HCT116 (cell line): ENCODE measurements around the gene PRCC. TPM values are rescaled to one million over a fixed set of nuclear protein-coding genes. Genes with fewer than 3 reads are reported as not detected.

ENCODE experiments used
- ATAC-seq: fragments of 200-7000 bp; cut with Tn5 transposase; 2 replicates; pipeline ENCODE4 v1.9.1; 2020; ENCODE audit warnings: mild to moderate bottlenecking, moderate library complexity
- BruUV-seq: library from RNA; stranded (reverse); fragments of 400-500 nt; replicated peaks from 2 replicates; lab custom pipeline; 2021; lab: Mats Ljungman, UMichigan
- CTCF ChIA-PET: fragments of 300-600 bp; sonication (Branson Sonifier 250); formaldehyde crosslinking; loops from one replicate; lab custom pipeline; 2021; ENCODE audit warnings: antibody characterized with exemption; lab: Charles Lee
- POLR2A ChIA-PET: fragments of 300-600, 350-600 bp; sonication (Branson Sonifier 250); formaldehyde crosslinking; loops from one replicate; lab custom pipeline; 2021; ENCODE audit warnings: antibody characterized with exemption; lab: Charles Lee
- RAD21 ChIA-PET, 2 experiments: fragments of 300-600 bp; sonication (Branson Sonifier 250); formaldehyde crosslinking; loops; one replicate each; lab custom pipeline; 2023; ENCODE audit warnings: low total read pairs in 2 of 2; ENCODE audit not compliant: uncharacterized antibody in 2 of 2, unreplicated experiment in 2 of 2, low non-redundant PET in 1 of 2; lab: Charles Lee
- DNase-seq: peaks from one replicate; pipeline ENCODE4 v3.0.0-alpha.2; 2010; ENCODE audit warnings: low read depth, low spot score
- H2AFZ ChIP-seq: fragments of 200-600 bp; shearing (Covaris generic), sonication (generic); 2 replicates; pipeline ENCODE4 v1.6.1; 2017; ENCODE audit warnings: low read depth, mixed run types, mixed read lengths, antibody characterized with exemption, low read length; ENCODE audit not compliant: poor library complexity, severe bottlenecking
- H3K27ac ChIP-seq: 2 replicates; pipeline ENCODE4 v1.5.1; 2012; ENCODE audit warnings: low read depth, low read length
- H3K27me3 ChIP-seq: fragments of 200-600 bp; sonication (generic); 2 replicates; pipeline ENCODE4 v1.6.1; 2016; ENCODE audit warnings: mixed run types, low read length, mixed read lengths; ENCODE audit not compliant: insufficient read depth
- H3K36me3 ChIP-seq, 2 experiments: fragments of 200-500 bp in 1 of 2; fragments of 200-600 bp in 1 of 2; sonication (Bioruptor generic) in 1 of 2; sonication (generic) in 1 of 2; 2 replicates each; pipeline versions ENCODE4 v1.5.1 to v1.6.1; 2014 to 2016; ENCODE audit warnings: low read length in 2 of 2, inconsistent platforms in 1 of 2, mixed read lengths in 1 of 2, mixed run types in 1 of 2; ENCODE audit not compliant: insufficient read depth in 2 of 2, control insufficient read depth in 1 of 2
- H3K4me1 ChIP-seq, 2 experiments: fragments of 200-600 bp in 1 of 2; sonication (generic) in 1 of 2; 2 replicates each; pipeline versions ENCODE4 v1.5.1 to v1.6.1; 2012 to 2017; ENCODE audit warnings: low read length in 2 of 2, inconsistent platforms in 1 of 2, mild to moderate bottlenecking in 1 of 2, mixed read lengths in 1 of 2, mixed run types in 1 of 2, moderate library complexity in 1 of 2; ENCODE audit not compliant: insufficient read depth in 2 of 2, control insufficient read depth in 1 of 2
- H3K4me2 ChIP-seq: fragments of 200-600 bp; sonication (generic); 2 replicates; pipeline ENCODE4 v1.6.1; 2017; ENCODE audit warnings: mixed run types, low read length, mixed read lengths
- H3K4me3 ChIP-seq, 2 experiments: fragments of 200-600 bp in 1 of 2; sonication (generic) in 1 of 2; replicated peaks in 1 of 2; 2 replicates each; pipeline ENCODE4 v1.5.1; 2011 to 2016; ENCODE audit warnings: low read length in 2 of 2, control low read depth in 1 of 2, low read depth in 1 of 2, mild to moderate bottlenecking in 1 of 2, mixed read lengths in 1 of 2, mixed run types in 1 of 2
- H3K79me2 ChIP-seq: fragments of 200-600 bp; sonication (generic); 2 replicates; pipeline ENCODE4 v1.6.1; 2017; ENCODE audit warnings: mild to moderate bottlenecking, mixed run types, low read length, moderate library complexity, mixed read lengths; ENCODE audit not compliant: insufficient read depth
- H3K9ac ChIP-seq: fragments of 200-600 bp; sonication (generic); 2 replicates; pipeline ENCODE4 v1.6.1; 2016; ENCODE audit warnings: low read length, mixed read lengths
- H3K9me2 ChIP-seq: fragments of 200-600 bp; sonication (generic), shearing (Covaris generic); 2 replicates; pipeline ENCODE4 v1.6.1; 2017; ENCODE audit warnings: mixed run types, mild to moderate bottlenecking, moderate library complexity; ENCODE audit not compliant: insufficient read depth
- H3K9me3 ChIP-seq, 2 experiments: fragments of 200-500 bp in 1 of 2; fragments of 200-600 bp in 1 of 2; sonication (Bioruptor generic) in 1 of 2; sonication (generic) in 1 of 2; 2 replicates each; pipeline ENCODE4 v1.6.1; 2014 to 2017; ENCODE audit warnings: low read length in 2 of 2, mixed read lengths in 2 of 2, inconsistent platforms in 1 of 2, low read depth in 1 of 2, mild to moderate bottlenecking in 1 of 2, mixed run types in 1 of 2, moderate library complexity in 1 of 2; ENCODE audit not compliant: control insufficient read depth in 1 of 2, insufficient read depth in 1 of 2
- H4K20me1 ChIP-seq: fragments of 200-600 bp; sonication (generic), shearing (Covaris generic); 2 replicates; pipeline ENCODE4 v1.6.1; 2017; ENCODE audit warnings: mixed run types, mild to moderate bottlenecking, moderate library complexity; ENCODE audit not compliant: insufficient read depth
- ATF3 ChIP-seq: IDR thresholded peaks from 2 replicates; pipeline ENCODE4 v1.6.1; 2012
- CBX3 ChIP-seq: IDR thresholded peaks from 2 replicates; pipeline ENCODE4 v1.6.1; 2012; ENCODE audit warnings: low read depth
- CEBPB ChIP-seq: IDR thresholded peaks from 2 replicates; pipeline ENCODE4 v1.6.1; 2012; ENCODE audit warnings: low read depth
- EGR1 ChIP-seq: IDR thresholded peaks from 2 replicates; pipeline ENCODE4 v1.6.1; 2012; ENCODE audit warnings: low read depth
- ELF1 ChIP-seq: IDR thresholded peaks from 2 replicates; pipeline ENCODE4 v1.6.1; 2012; ENCODE audit warnings: low read depth, borderline replicate concordance
- EZH2phosphoT487 ChIP-seq: fragments of 200-600 bp; IDR thresholded peaks from 2 replicates; pipeline ENCODE4 v1.6.1; 2018; ENCODE audit warnings: antibody characterized with exemption, borderline replicate concordance
- FOSL1 ChIP-seq: IDR thresholded peaks from 2 replicates; pipeline ENCODE4 v1.6.1; 2012; ENCODE audit warnings: low read depth
- JUND ChIP-seq: IDR thresholded peaks from 2 replicates; pipeline ENCODE4 v1.6.1; 2012
- MAX ChIP-seq: IDR thresholded peaks from 2 replicates; pipeline ENCODE4 v1.6.1; 2012
- POLR2A ChIP-seq: IDR thresholded peaks from 2 replicates; pipeline ENCODE4 v1.7.0; 2011; ENCODE audit warnings: borderline replicate concordance; ENCODE audit not compliant: insufficient read depth, insufficient read length; ENCODE audit errors: extremely low read depth
- POLR2AphosphoS5 ChIP-seq: IDR thresholded peaks from 2 replicates; pipeline ENCODE4 v1.6.1; 2011; ENCODE audit warnings: mild to moderate bottlenecking, low read depth, low read length, moderate library complexity
- RAD21 ChIP-seq: IDR thresholded peaks from 2 replicates; pipeline ENCODE4 v1.6.1; 2012; ENCODE audit warnings: low read depth, mild to moderate bottlenecking
- REST ChIP-seq: IDR thresholded peaks from 2 replicates; pipeline ENCODE4 v1.6.1; 2012; ENCODE audit warnings: low read depth
- SIN3A ChIP-seq: IDR thresholded peaks from 2 replicates; pipeline ENCODE4 v1.6.1; 2012; ENCODE audit warnings: low read depth
- SP1 ChIP-seq: IDR thresholded peaks from 2 replicates; pipeline ENCODE4 v1.6.1; 2012; ENCODE audit warnings: low read depth
- SRF ChIP-seq: IDR thresholded peaks from 2 replicates; pipeline ENCODE4 v1.6.1; 2012; ENCODE audit warnings: low read depth
- TCF7L2 ChIP-seq: IDR thresholded peaks from 2 replicates; pipeline ENCODE4 v1.7.0; 2011; ENCODE audit warnings: borderline replicate concordance, inconsistent platforms; ENCODE audit not compliant: insufficient read depth, insufficient read length; ENCODE audit errors: extremely low read depth
- YY1 ChIP-seq: IDR thresholded peaks from 2 replicates; pipeline ENCODE4 v1.6.1; 2011; ENCODE audit warnings: low read length, low read depth, moderate library complexity, mild to moderate bottlenecking; ENCODE audit not compliant: insufficient replicate concordance; ENCODE audit errors: extremely low read depth
- ZBTB33 ChIP-seq: IDR thresholded peaks from 2 replicates; pipeline ENCODE4 v1.6.1; 2011; ENCODE audit warnings: mild to moderate bottlenecking, low read length, moderate library complexity; ENCODE audit not compliant: insufficient replicate concordance; ENCODE audit errors: extremely low read depth
- ZFX ChIP-seq: fragments of 450-650 bp; IDR thresholded peaks from 2 replicates; pipeline ENCODE4 v1.6.1; 2017
- ZNF274 ChIP-seq: fragments of 200-500 bp; sonication (Bioruptor generic); IDR thresholded peaks from 2 replicates; pipeline ENCODE4 v1.6.1; 2014; ENCODE audit warnings: mild to moderate bottlenecking, low read depth, low read length, inconsistent platforms
- intact Hi-C: fragments of 100-400 bp; cut with micrococcal nuclease; formaldehyde crosslinking; loops from 2 replicates; pipeline ENCODE4 v1.10.0; 2022
- total RNA-seq: library from RNA; stranded (reverse); gene quantifications from one replicate; pipeline ENCODE4 v1.2.1, GENCODE V29; 2021; ENCODE audit not compliant: unreplicated experiment

PRCC gene
- total RNA-seq, 1 experiment from 2014 or later: 78.1 TPM

GRCh38 chr1:156728599-156729462, 38.5 kb upstream of the PRCC start, which contains the start of gene ISG20L2:
Gene ISG20L2 (minus strand): TSS chr1:156728766. CDS start chr1:156727652, 1,114 bp downstream.
- H3K36me3 ChIP-seq: peaks cover 8 to 19% of the 10 kb centered on the region in 2 experiments
- ChIA-PET POLR2A (interaction anchor here (0.7 to 4.9 kb wide), 14 partner anchors 10 to 259 kb away, joined by 3 to 69 read pairs (median 8); partner anchors contain the start of genes CRABP2, HDGF, MRPL24 and NTRK1), RAD21 (interaction anchor here (0.7 to 1.5 kb wide), 8 partner anchors 12 to 161 kb away, joined by 3 to 6 read pairs (median 4); partner anchors contain the start of genes HDGF (in 1 of the 2), MRPL24 (in 1 of the 2) and PRCC (in 1 of the 2)), CTCF (interaction anchor here (0.6 to 10.8 kb wide), 12 partner anchors 12 to 199 kb away, joined by 3 to 508 read pairs (median 8); partner anchors contain the start of genes CRABP2, INSRR, NTRK1 and PRCC)
- H3K27ac ChIP-seq: peak within 1 kb of the TSS; percentile 81
- peak; percentile 85 for ATAC-seq
- peak within 1 kb of the TSS; percentile 93 for H3K9ac ChIP-seq
- TSS peak; percentile 77 for BruUV-seq
- no peaks in the 10 kb centered on the region for H3K27me3 ChIP-seq
- H3K4me3 ChIP-seq: peak within 1 kb of the TSS; percentile 92 to 93
- H3K9me3 ChIP-seq: no peaks in the 10 kb centered on the region
- H2AFZ ChIP-seq: no peak within 1 kb of the TSS
- H3K79me2 ChIP-seq: peaks cover 57% of the 10 kb centered on the region
- peaks cover 15% of the 10 kb centered on the region; the same call in 1 of the 2 replicates for H4K20me1 ChIP-seq
- intact Hi-C loops: loop anchor here (1.0 kb wide), 2 partner anchors 12 to 38 kb away; partner anchors contain the start of genes MRPL24 and PRCC
- H3K9me2 ChIP-seq: no peaks in the 10 kb centered on the region
- DNase-seq: peak; percentile 97
- H3K4me2 ChIP-seq: peak within 1 kb of the TSS; percentile 97
- H3K4me1 ChIP-seq: peaks cover 24 to 34% of the 10 kb centered on the region in 2 experiments
- TF ChIP-seq SRF: no peak
- TF ChIP-seq SIN3A: no peak
- TF ChIP-seq TCF7L2: peak; percentile 65
- TF ChIP-seq MAX: no peak
- no peak for TF ChIP-seq CEBPB
- TF ChIP-seq POLR2A: no peak
- TF ChIP-seq YY1: peak; percentile 21
- no peak for TF ChIP-seq FOSL1
- TF ChIP-seq ZBTB33: no peak
- TF ChIP-seq JUND: no peak
- TF ChIP-seq REST: no peak
- TF ChIP-seq SP1: no peak
- TF ChIP-seq RAD21: no peak
- TF ChIP-seq EZH2phosphoT487: no peak
- no peak for TF ChIP-seq ELF1
- TF ChIP-seq POLR2AphosphoS5: peak; percentile 86
- TF ChIP-seq CBX3: no peak
- no peak for TF ChIP-seq ZNF274
- TF ChIP-seq ZFX: peak; percentile 92
- no peak for TF ChIP-seq ATF3
- TF ChIP-seq EGR1: no peak
